ENCODE results near the gene CYP2W1. TPM values are rescaled to one million over a fixed set of nuclear protein-coding genes. Genes with fewer than 3 reads are reported as not detected.

Gene CYP2W1
- total RNA-seq, 1 experiment from 2014 or later, result not detected

GRCh38 chr7:1016577-1017531 lies 33.9 kb downstream of the CYP2W1 start:
- no peaks in the 10 kb centered on the region for H3K9me3 Mint-ChIP-seq (ENCODE audit: unreplicated experiment)
- CTCF ChIA-PET, result interaction anchor here (0.6 to 2.0 kb wide), 3 partner anchors 29 to 65 kb away, joined by 3 to 9 read pairs (median 3); no protein-coding TSS in a partner anchor
- intact Hi-C loops (cut with micrococcal nuclease), result no loop called here
- H3K4me3 Mint-ChIP-seq (ENCODE audit: unreplicated experiment), result no peak overlapping the region
- DNase-seq (ENCODE audit: unreplicated experiment), result no peak
- H3K36me3 Mint-ChIP-seq (ENCODE audit: insufficient read depth, unreplicated experiment), result peaks cover 13% of the 10 kb centered on the region
- POLR2A ChIA-PET, result no interaction called here
- H3K27ac Mint-ChIP-seq (ENCODE audit: low read depth, unreplicated experiment), result no peak overlapping the region
- TF ChIP-seq CTCF (IDR thresholded peaks at IDR 0.05; ENCODE audit: unreplicated experiment), result no peak
- H3K27me3 Mint-ChIP-seq (ENCODE audit: insufficient read depth, unreplicated experiment), result no peaks in the 10 kb centered on the region
- H3K4me1 Mint-ChIP-seq (ENCODE audit: insufficient read depth, unreplicated experiment), result no peaks in the 10 kb centered on the region
- no TSS peak for BruUV-seq (replicated peaks)

- POLR2A ChIA-PET, result no interaction called here
- BruUV-seq (replicated peaks), result no TSS peak
- intact Hi-C loops (cut with micrococcal nuclease), result no loop called here
- Mint-ChIP-seq H3K4me1 (ENCODE audit: insufficient read depth, unreplicated experiment) (no peaks in the 10 kb centered on the region), H3K27ac (ENCODE audit: low read depth, unreplicated experiment) (no peak overlapping the region), H3K27me3 (ENCODE audit: insufficient read depth, unreplicated experiment) (no peaks in the 10 kb centered on the region), H3K9me3 (ENCODE audit: unreplicated experiment) (no peaks in the 10 kb centered on the region), H3K36me3 (ENCODE audit: insufficient read depth, unreplicated experiment) (peaks cover 15% of the 10 kb centered on the region), H3K4me3 (ENCODE audit: unreplicated experiment) (no peak overlapping the region)
- DNase-seq (ENCODE audit: unreplicated experiment), result no peak
- CTCF ChIA-PET, result interaction anchor here (0.6 to 2.0 kb wide), 4 partner anchors 24 to 66 kb away, joined by 3 to 9 read pairs (median 6); no protein-coding TSS in a partner anchor
- TF ChIP-seq CTCF (IDR thresholded peaks at IDR 0.05; ENCODE audit: unreplicated experiment), result no peak
These were observed 34.8 kb downstream of the CYP2W1 start for GRCh38 chr7:1017586-1018333.

- intact Hi-C loops (cut with micrococcal nuclease), result no loop called here
- CTCF ChIA-PET, result interaction anchor here (0.6 to 2.0 kb wide), 4 partner anchors 25 to 700 kb away, joined by 3 to 9 read pairs (median 6); no protein-coding TSS in a partner anchor
- no peaks in the 10 kb centered on the region for H3K27me3 Mint-ChIP-seq (ENCODE audit: insufficient read depth, unreplicated experiment)
These were observed 35.3 kb downstream of the CYP2W1 start for GRCh38 chr7:1018334-1018695.

More at GRCh38 chr7:1018334-1018695, 35.3 kb downstream of the CYP2W1 start:
- H3K4me1 Mint-ChIP-seq (ENCODE audit: insufficient read depth, unreplicated experiment), result no peaks in the 10 kb centered on the region
- H3K27ac Mint-ChIP-seq (ENCODE audit: low read depth, unreplicated experiment), result no peak overlapping the region
- no TSS peak for BruUV-seq (replicated peaks)
- no peak overlapping the region for H3K4me3 Mint-ChIP-seq (ENCODE audit: unreplicated experiment)
- peaks cover 20% of the 10 kb centered on the region for H3K36me3 Mint-ChIP-seq (ENCODE audit: insufficient read depth, unreplicated experiment)
- DNase-seq (ENCODE audit: unreplicated experiment), result no peak
- no peaks in the 10 kb centered on the region for H3K9me3 Mint-ChIP-seq (ENCODE audit: unreplicated experiment)
- no peak for TF ChIP-seq CTCF (IDR thresholded peaks at IDR 0.05; ENCODE audit: unreplicated experiment)
- POLR2A ChIA-PET, result interaction anchor here (1.1 kb wide), 1 partner anchor 11 kb away, joined by 4 read pairs; no protein-coding TSS in a partner anchor
